Gastroesophageal sphincter (tissue), 4 donors: ENCODE results near the gene TNS3. TPM values are rescaled to one million over a fixed set of nuclear protein-coding genes. Genes with fewer than 3 reads are reported as not detected.
A peak's percentile ranks its signal among the peaks of the same experiment; 100 is the strongest.

ENCODE experiments used
- ATAC-seq: fragments of 150-250 bp; one replicate; pipeline ENCODE4 v1.9.1; 2016; ENCODE audit warnings: mild to moderate bottlenecking, moderate library complexity
- H3K27ac ChIP-seq, 4 donors: fragments of 200-600 bp; sonication (generic) in 3 of 4; 1 replicate in 3 of 4; 2 replicates in 1 of 4; pipeline ENCODE4 v1.5.1; 2016 to 2019
- H3K27me3 ChIP-seq: fragments of 200-600 bp; sonication (generic); one replicate; pipeline ENCODE4 v1.5.1; 2019
- H3K36me3 ChIP-seq, 2 donors: fragments of 200-600 bp; sonication (generic); one replicate each; pipeline ENCODE4 v1.5.1; 2019; ENCODE audit warnings: control low read depth in 1 of 2
- H3K4me1 ChIP-seq, 3 donors: fragments of 200-600 bp; sonication (generic); 1 replicate in 2 of 3; 2 replicates in 1 of 3; pipeline ENCODE4 v1.5.1; 2016 to 2019; ENCODE audit warnings: control low read depth in 2 of 3
- H3K4me3 ChIP-seq, 2 donors: fragments of 200-600 bp; sonication (generic); one replicate each; pipeline ENCODE4 v1.5.1; 2019; ENCODE audit warnings: mild to moderate bottlenecking in 1 of 2, moderate library complexity in 1 of 2
- H3K9me3 ChIP-seq, 3 donors: fragments of 200-600 bp; sonication (generic); one replicate each; pipeline ENCODE4 v1.5.1; 2017 to 2019; ENCODE audit warnings: control low read depth in 2 of 3
- EP300 ChIP-seq: sonication (generic); formaldehyde crosslinking; IDR thresholded peaks from one replicate; pipeline ENCODE4 v1.6.1; 2017; ENCODE audit warnings: antibody characterized with exemption, mild to moderate bottlenecking
- POLR2A ChIP-seq, 2 donors: fragments of 450-650 bp; IDR thresholded peaks; one replicate each; pipeline ENCODE4 v1.6.1; 2017; ENCODE audit warnings: antibody characterized with exemption in 2 of 2, mild to moderate bottlenecking in 2 of 2, moderate library complexity in 1 of 2
- POLR2AphosphoS5 ChIP-seq: sonication (generic); formaldehyde crosslinking; IDR thresholded peaks from one replicate; pipeline ENCODE4 v1.6.1; 2017; ENCODE audit warnings: antibody characterized with exemption
- WGBS, 2 donors: methylation state at CpG; one replicate each; pipeline ENCODE4 v1.1.5; 2018; ENCODE audit warnings: low coverage in 1 of 2; 5-methylcytosine and 5-hydroxymethylcytosine counted together
- total RNA-seq, 4 donors: library from RNA; depleted of rRNA; stranded (reverse); fragments of >200 nt; gene quantifications; one replicate each; pipeline ENCODE4 v1.1.0, GENCODE V29; 2016
- TF ChIP-seq, protein P1 (sequence below), 4 experiments: fragments of 200-600 bp in 2 of 4; fragments of 450-650 bp in 2 of 4; sonication (generic) in 1 of 4; IDR thresholded peaks; one replicate each; pipeline ENCODE4 v1.5.1; 2017 to 2019; ENCODE audit warnings: antibody characterized with exemption in 4 of 4, mild to moderate bottlenecking in 2 of 4, moderate library complexity in 2 of 4

Gene TNS3
- total RNA-seq, 4 donors from 2014 or later, result 35.0 to 61.3 (median 45.1) TPM

DNA sequence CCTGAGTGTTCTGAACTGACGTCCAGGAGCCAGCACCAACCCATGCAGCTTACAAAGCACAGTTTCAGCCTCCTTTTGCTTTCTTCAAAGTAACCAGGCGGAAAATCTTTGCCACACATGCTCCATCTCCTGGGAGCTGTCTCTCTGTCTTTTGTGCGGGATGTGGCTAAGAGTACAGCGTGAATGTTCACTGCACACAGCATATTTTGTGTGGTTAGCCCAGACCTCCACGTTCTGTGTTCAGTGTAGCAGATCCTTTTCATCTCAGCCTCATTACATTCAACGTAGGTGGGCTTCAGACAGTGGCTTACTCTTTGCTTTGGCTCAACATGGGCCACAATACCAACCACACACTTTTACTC lies 200.8 kb downstream of the TNS3 start:
- WGBS, 2 donors, result 76 to 93% methylated on average over 3 to 5 of the region's 6 CpGs
- no peak overlapping the region for H3K4me3 ChIP-seq
- peaks cover 0 to 11% of the 10 kb centered on the region in 2 donors for H3K36me3 ChIP-seq
- peaks cover 0 to 19% (median 9%) of the 10 kb centered on the region in 3 donors for H3K4me1 ChIP-seq
- no peak overlapping the region for H3K27ac ChIP-seq
- no peak for ATAC-seq
- H3K27me3 ChIP-seq, result no peaks in the 10 kb centered on the region
- no peaks in the 10 kb centered on the region for H3K9me3 ChIP-seq
- TF ChIP-seq, protein P1, sequence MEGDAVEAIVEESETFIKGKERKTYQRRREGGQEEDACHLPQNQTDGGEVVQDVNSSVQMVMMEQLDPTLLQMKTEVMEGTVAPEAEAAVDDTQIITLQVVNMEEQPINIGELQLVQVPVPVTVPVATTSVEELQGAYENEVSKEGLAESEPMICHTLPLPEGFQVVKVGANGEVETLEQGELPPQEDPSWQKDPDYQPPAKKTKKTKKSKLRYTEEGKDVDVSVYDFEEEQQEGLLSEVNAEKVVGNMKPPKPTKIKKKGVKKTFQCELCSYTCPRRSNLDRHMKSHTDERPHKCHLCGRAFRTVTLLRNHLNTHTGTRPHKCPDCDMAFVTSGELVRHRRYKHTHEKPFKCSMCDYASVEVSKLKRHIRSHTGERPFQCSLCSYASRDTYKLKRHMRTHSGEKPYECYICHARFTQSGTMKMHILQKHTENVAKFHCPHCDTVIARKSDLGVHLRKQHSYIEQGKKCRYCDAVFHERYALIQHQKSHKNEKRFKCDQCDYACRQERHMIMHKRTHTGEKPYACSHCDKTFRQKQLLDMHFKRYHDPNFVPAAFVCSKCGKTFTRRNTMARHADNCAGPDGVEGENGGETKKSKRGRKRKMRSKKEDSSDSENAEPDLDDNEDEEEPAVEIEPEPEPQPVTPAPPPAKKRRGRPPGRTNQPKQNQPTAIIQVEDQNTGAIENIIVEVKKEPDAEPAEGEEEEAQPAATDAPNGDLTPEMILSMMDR (IDR thresholded peaks at IDR 0.05), result no peak
- TF ChIP-seq POLR2A (IDR thresholded peaks at IDR 0.05), result no peak
- TF ChIP-seq EP300, result no peak
- TF ChIP-seq POLR2AphosphoS5, result no peak

DNA sequence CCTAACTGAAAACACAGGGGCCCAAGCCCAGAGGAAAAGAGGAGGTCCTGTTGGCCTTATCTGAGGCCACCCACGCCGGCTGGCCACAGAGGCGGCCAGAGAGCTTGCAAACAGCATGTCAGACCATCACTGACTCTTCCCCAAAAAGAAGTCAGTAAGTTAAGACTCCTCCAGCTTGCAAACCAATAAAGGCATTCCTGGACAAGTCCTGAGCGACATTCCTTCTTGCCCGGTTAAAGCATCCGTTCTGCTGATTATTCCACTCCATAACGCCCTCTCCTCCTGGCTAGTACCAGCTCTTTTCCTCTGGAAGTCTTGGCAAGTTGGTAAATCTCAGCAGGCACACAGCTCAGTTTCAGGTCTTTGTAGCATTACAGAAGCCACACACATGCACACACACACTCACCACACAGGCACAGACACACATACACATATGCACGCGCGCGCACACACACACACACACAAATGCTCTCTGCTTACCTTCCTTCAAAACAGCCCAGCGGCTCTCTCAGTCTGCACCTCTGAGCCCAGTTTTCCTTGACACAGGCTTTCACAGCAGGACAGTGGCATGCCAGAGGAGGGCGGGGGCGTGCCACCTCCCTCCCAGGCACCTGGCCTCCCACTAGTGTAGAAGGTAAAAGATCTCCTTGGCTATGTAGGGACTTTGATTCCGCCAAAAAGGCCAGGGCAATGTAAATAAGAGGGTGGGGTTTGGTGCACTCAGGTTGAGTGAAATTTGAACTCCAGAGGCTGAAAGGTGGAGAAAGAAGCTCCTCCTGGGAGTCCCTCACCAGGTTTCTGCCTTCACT lies 201.4 kb downstream of the TNS3 start:
- Histone ChIP-seq H3K9me3 (no peaks in the 10 kb centered on the region), H3K36me3 (peaks cover 0 to 11% of the 10 kb centered on the region in 2 donors), H3K4me1 (peaks cover 0 to 19% (median 9%) of the 10 kb centered on the region in 3 donors), H3K27ac (peak overlapping the region in 3 of 4 donors; percentile 49 to 55 (median 54)), H3K4me3 (peak overlapping the region in 1 of 2 donors; percentile 19), H3K27me3 (no peaks in the 10 kb centered on the region)
- no peak for ATAC-seq
- 20 to 52% methylated on average over 5 to 6 of the region's 15 CpGs for WGBS, 2 donors
- TF ChIP-seq EP300, result no peak

DNA sequence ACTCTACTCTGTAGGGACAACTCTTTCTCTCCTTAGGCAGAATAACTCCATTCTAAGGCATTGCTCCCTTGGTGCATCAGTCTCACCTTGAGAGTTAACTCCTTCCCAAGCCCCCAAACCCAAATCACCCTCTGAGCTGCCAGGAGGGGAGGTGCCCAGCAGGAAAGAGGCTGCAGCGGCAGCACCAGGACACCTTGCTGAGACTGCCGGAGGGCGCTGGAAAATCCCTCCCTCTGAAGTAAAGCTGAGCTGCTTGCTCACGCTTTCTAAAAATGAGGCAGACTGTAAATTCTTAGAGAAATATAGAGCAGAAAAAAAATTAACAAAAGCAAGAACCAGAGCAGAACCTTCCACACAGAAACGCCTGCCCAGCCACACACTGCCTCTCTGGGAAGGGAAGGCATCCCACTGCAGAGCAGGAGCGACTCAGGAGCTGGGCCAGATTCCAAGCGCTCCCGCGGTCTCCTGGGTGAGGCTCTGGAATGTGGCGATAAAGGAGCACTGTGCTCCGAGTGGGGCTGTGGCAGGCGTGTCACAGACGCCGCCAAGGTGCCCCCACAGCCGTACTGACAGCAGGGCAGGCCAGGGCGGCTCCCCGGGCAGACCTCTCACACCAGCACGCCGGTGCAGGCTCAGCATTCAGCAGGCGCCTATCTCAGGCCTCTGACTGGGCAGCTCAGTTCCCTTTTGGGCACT lies 202.1 kb downstream of the TNS3 start:
- ATAC-seq, result peak; percentile 53
- H3K36me3 ChIP-seq, result peaks cover 0 to 10% of the 10 kb centered on the region in 2 donors
- H3K4me1 ChIP-seq, result peaks cover 0 to 19% (median 9%) of the 10 kb centered on the region in 3 donors
- H3K9me3 ChIP-seq, result no peaks in the 10 kb centered on the region
- H3K27me3 ChIP-seq, result no peaks in the 10 kb centered on the region
- H3K27ac ChIP-seq, result peak overlapping the region in 3 of 4 donors; percentile 49 to 55 (median 54)
- TF ChIP-seq POLR2AphosphoS5 (no peak), EP300 (no peak), POLR2A (IDR thresholded peaks at IDR 0.05) (no peak)
- TF ChIP-seq, protein P1 (IDR thresholded peaks at IDR 0.05), result no peak
- 11 to 38% methylated on average over 3 to 8 of the region's 20 CpGs for whole genome bisulfite sequencing, 2 donors
- peak overlapping the region in 1 of 2 donors; percentile 19 for H3K4me3 ChIP-seq

DNA sequence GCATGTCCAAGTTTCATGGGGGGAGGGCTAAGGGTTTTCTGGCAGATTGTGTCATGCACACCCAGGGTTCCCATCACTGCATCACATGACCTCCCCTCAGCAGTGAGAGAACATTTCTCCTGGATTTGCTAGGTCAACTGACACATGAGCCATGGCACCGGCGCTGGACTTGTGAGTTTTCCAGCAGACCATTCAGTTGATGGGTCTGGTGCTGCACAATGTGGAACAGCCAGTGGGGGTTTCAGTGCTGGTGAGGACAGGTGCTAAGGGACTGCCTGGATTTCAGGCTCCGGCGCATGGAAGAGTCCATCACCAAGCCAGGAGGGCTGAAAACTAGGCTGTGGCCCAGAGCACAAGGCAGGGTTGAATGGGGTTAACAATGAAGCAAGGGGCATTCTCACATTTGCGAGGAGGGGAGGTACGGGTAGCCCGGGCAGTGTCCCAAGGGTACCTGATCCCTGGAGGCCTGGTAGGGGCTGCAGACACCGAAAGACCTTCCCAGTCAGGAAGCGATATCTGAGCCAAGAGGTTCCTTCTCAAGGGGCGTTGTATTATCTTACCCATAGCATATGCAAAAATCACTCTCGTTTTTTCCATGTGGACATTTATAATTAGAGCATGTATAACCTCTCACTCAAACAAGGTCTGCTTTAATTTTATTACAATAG lies 203.0 kb downstream of the TNS3 start:
- Histone ChIP-seq H3K4me3 (no peak overlapping the region), H3K36me3 (peaks cover 0 to 6% of the 10 kb centered on the region in 2 donors), H3K4me1 (peaks cover 0 to 19% (median 9%) of the 10 kb centered on the region in 3 donors), H3K9me3 (no peaks in the 10 kb centered on the region), H3K27me3 (no peaks in the 10 kb centered on the region), H3K27ac (no peak overlapping the region)
- ATAC-seq, result no peak
- TF ChIP-seq POLR2A (IDR thresholded peaks at IDR 0.05) (no peak), POLR2AphosphoS5 (no peak), EP300 (no peak)
- TF ChIP-seq, protein P1 (IDR thresholded peaks at IDR 0.05), result no peak
- 84 to 85% methylated on average over 6 to 7 of the region's 11 CpGs for WGBS, 2 donors

DNA sequence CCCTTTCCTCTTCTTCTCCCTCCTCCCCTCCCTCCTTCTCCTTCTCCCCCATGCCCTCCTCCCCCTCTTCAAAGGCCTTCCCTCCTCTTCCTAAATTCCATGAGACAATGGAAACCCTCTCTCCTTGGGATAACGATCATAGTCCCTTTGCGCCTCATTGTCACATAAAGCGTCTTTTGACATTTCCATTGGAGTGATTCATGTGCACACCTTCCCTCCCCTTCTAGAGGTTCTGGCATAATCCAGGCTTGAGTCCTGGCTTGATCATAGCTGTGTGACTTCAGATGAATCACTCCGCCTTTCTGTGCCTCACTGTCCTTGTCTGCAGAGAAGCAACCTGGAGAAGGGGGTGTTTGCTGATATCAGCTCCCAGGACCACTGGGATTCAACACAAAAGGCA lies 204.2 kb downstream of the TNS3 start:
- no peaks in the 10 kb centered on the region for H3K27me3 ChIP-seq
- peaks cover 0 to 19% (median 9%) of the 10 kb centered on the region in 3 donors for H3K4me1 ChIP-seq
- H3K36me3 ChIP-seq, result peaks cover 0 to 6% of the 10 kb centered on the region in 2 donors
- H3K27ac ChIP-seq, result no peak overlapping the region
- ATAC-seq, result no peak
- TF ChIP-seq POLR2A (IDR thresholded peaks at IDR 0.05), result no peak
- TF ChIP-seq POLR2AphosphoS5, result no peak
- no peaks in the 10 kb centered on the region for H3K9me3 ChIP-seq
- 95% methylated on average over 4 of the region's 4 CpGs; no CpG with 5 or more reads in 1 of the 2 donors for WGBS, 2 donors
- H3K4me3 ChIP-seq, result no peak overlapping the region
